H9 (cell line): ENCODE data around the gene LPAR3. TPM values are rescaled to one million over a fixed set of nuclear protein-coding genes. Genes with fewer than 3 reads are reported as not detected.

Source experiments
- DNase-seq: peaks from one replicate; pipeline ENCODE4 v3.0.0-alpha.2; 2017
- H2AFZ ChIP-seq: one replicate; pipeline ENCODE4 v1.6.1; 2013; ENCODE audit warnings: mild to moderate bottlenecking, low read length, control low read depth, moderate library complexity
- H2AK5ac ChIP-seq: 2 replicates; pipeline ENCODE4 v1.6.1; 2013; ENCODE audit warnings: low read length, control low read depth, mixed read lengths; ENCODE audit not compliant: insufficient read length
- H2BK120ac ChIP-seq: one replicate; pipeline ENCODE4 v1.6.1; 2013; ENCODE audit warnings: low read depth, mild to moderate bottlenecking, low read length, control low read depth, inconsistent platforms; ENCODE audit not compliant: poor library complexity, severe bottlenecking
- H2BK12ac ChIP-seq: 2 replicates; pipeline ENCODE4 v1.6.1; 2013; ENCODE audit warnings: low read length, control low read depth, mixed read lengths, low read depth; ENCODE audit not compliant: insufficient read length
- H2BK15ac ChIP-seq: 2 replicates; pipeline ENCODE4 v1.6.1; 2013; ENCODE audit warnings: low read depth, low read length, control low read depth
- H2BK20ac ChIP-seq: one replicate; pipeline ENCODE4 v1.6.1; 2013; ENCODE audit warnings: low read depth, mild to moderate bottlenecking, low read length, control low read depth, inconsistent platforms; ENCODE audit not compliant: poor library complexity, severe bottlenecking
- H2BK5ac ChIP-seq: 2 replicates; pipeline ENCODE4 v1.6.1; 2013; ENCODE audit warnings: low read length, control low read depth, mixed read lengths; ENCODE audit not compliant: insufficient read length
- H3K14ac ChIP-seq: 2 replicates; pipeline ENCODE4 v1.6.1; 2013; ENCODE audit warnings: low read length, control low read depth; ENCODE audit not compliant: insufficient read depth
- H3K18ac ChIP-seq: 2 replicates; pipeline ENCODE4 v1.6.1; 2013; ENCODE audit warnings: low read depth, mild to moderate bottlenecking, mixed read lengths, low read length, control low read depth; ENCODE audit not compliant: insufficient read length
- H3K23ac ChIP-seq: 2 replicates; pipeline ENCODE4 v1.6.1; 2013; ENCODE audit warnings: low read length, control low read depth, mixed read lengths, low read depth; ENCODE audit not compliant: insufficient read length
- H3K23me2 ChIP-seq: 2 replicates; pipeline ENCODE4 v1.6.1; 2013; ENCODE audit warnings: low read depth, mild to moderate bottlenecking, mixed read lengths, low read length, control low read depth; ENCODE audit not compliant: insufficient read length, poor library complexity, severe bottlenecking
- H3K27ac ChIP-seq: 2 replicates; pipeline ENCODE4 v1.5.1; 2013; ENCODE audit warnings: low read length, control low read depth, mixed read lengths, low read depth; ENCODE audit not compliant: insufficient read length
- H3K27me3 ChIP-seq: 2 replicates; pipeline ENCODE4 v1.6.1; 2013; ENCODE audit warnings: low read length, control low read depth, inconsistent platforms; ENCODE audit not compliant: insufficient read depth
- H3K4ac ChIP-seq: 2 replicates; pipeline ENCODE4 v1.6.1; 2013; ENCODE audit warnings: low read depth, mild to moderate bottlenecking, control low read depth, inconsistent platforms, low read length, moderate library complexity
- H3K4me1 ChIP-seq: 2 replicates; pipeline ENCODE4 v1.6.1; 2013; ENCODE audit warnings: low read length, control low read depth, inconsistent platforms; ENCODE audit not compliant: insufficient read depth
- H3K4me2 ChIP-seq: 2 replicates; pipeline ENCODE4 v1.6.1; 2013; ENCODE audit warnings: low read length, control low read depth, mixed read lengths; ENCODE audit not compliant: insufficient read length, insufficient read depth
- H3K56ac ChIP-seq: 2 replicates; pipeline ENCODE4 v1.6.1; 2013; ENCODE audit warnings: low read depth, mild to moderate bottlenecking, mixed read lengths, low read length, control low read depth; ENCODE audit not compliant: insufficient read length
- H3K79me1 ChIP-seq: 2 replicates; pipeline ENCODE4 v1.6.1; 2013; ENCODE audit warnings: low read depth, mild to moderate bottlenecking, moderate library complexity, low read length, control low read depth, inconsistent platforms; ENCODE audit not compliant: insufficient read depth, poor library complexity, severe bottlenecking
- H3K79me2 ChIP-seq: 2 replicates; pipeline ENCODE4 v1.6.1; 2013; ENCODE audit warnings: low read length, control low read depth, inconsistent platforms; ENCODE audit not compliant: insufficient read depth
- H3K9ac ChIP-seq: 2 replicates; pipeline ENCODE4 v1.6.1; 2013; ENCODE audit warnings: low read length, control low read depth, mixed read lengths; ENCODE audit not compliant: insufficient read length; ENCODE audit errors: extremely low read depth
- H3K9me3 ChIP-seq: one replicate; pipeline ENCODE4 v1.6.1; 2013; ENCODE audit warnings: low read depth, low read length, inconsistent platforms; ENCODE audit not compliant: control insufficient read depth
- H3T11ph ChIP-seq: one replicate; pipeline ENCODE4 v1.6.1; 2013; ENCODE audit warnings: mild to moderate bottlenecking, low read length, control low read depth, inconsistent platforms
- H4K20me1 ChIP-seq: one replicate; pipeline ENCODE4 v1.6.1; 2013; ENCODE audit not compliant: control insufficient read depth, insufficient read length, insufficient read depth
- H4K5ac ChIP-seq: 2 replicates; pipeline ENCODE4 v1.6.1; 2013; ENCODE audit warnings: low read depth, mild to moderate bottlenecking, mixed read lengths, low read length, control low read depth; ENCODE audit not compliant: insufficient read length
- H4K8ac ChIP-seq: replicated peaks from 2 replicates; pipeline ENCODE4 v1.6.1; 2013; ENCODE audit warnings: low read length, control low read depth, mixed read lengths, low read depth; ENCODE audit not compliant: insufficient read length
- H4K91ac ChIP-seq: 2 replicates; pipeline ENCODE4 v1.6.1; 2013; ENCODE audit warnings: low read depth, mild to moderate bottlenecking, moderate library complexity, mixed read lengths, low read length, control low read depth; ENCODE audit not compliant: insufficient read length
- H3K27ac Mint-ChIP-seq, 3 experiments: 2 replicates in 2 of 3; 3 replicates in 1 of 3; pipeline ENCODE4 v1.8.0; 2020 to 2021; ENCODE audit warnings: mixed read lengths in 3 of 3, mild to moderate bottlenecking in 1 of 3, moderate library complexity in 1 of 3
- H3K27me3 Mint-ChIP-seq: 2 replicates; pipeline ENCODE4 v1.8.0; 2021; ENCODE audit warnings: low read depth, mild to moderate bottlenecking, moderate library complexity, mixed read lengths
- H3K36me3 Mint-ChIP-seq, 3 experiments: 2 replicates in 2 of 3; 3 replicates in 1 of 3; pipeline ENCODE4 v1.8.0; 2020 to 2021; ENCODE audit warnings: low read depth in 3 of 3, mixed read lengths in 3 of 3; ENCODE audit not compliant: insufficient read depth in 1 of 3
- H3K4me1 Mint-ChIP-seq, 2 experiments: 2 replicates each; pipeline ENCODE4 v1.8.0; 2020; ENCODE audit warnings: mixed read lengths in 2 of 2
- H3K4me3 Mint-ChIP-seq, 2 experiments: 2 replicates in 1 of 2; 3 replicates in 1 of 2; pipeline ENCODE4 v1.8.0; 2020 to 2021; ENCODE audit warnings: mild to moderate bottlenecking in 2 of 2, mixed read lengths in 2 of 2, moderate library complexity in 1 of 2
- H3K9me3 Mint-ChIP-seq, 2 experiments: 2 replicates in 1 of 2; 3 replicates in 1 of 2; pipeline ENCODE4 v1.8.0; 2020; ENCODE audit warnings: mild to moderate bottlenecking in 2 of 2, mixed read lengths in 2 of 2, moderate library complexity in 1 of 2
- CTCF ChIP-seq: fragments of 200-600 bp; sonication (generic); conservative IDR thresholded peaks from 3 replicates; pipeline ENCODE4 v1.8.0; 2021; ENCODE audit warnings: antibody characterized with exemption, mild to moderate bottlenecking
- WGBS: extraction: QIAGEN DNeasy Blood & Tissue Kit; methylation state at CpG from one replicate; pipeline ENCODE4 v1.1.7; 2013; ENCODE audit warnings: missing lambda C conversion rate, low lambda C conversion rate, mixed read lengths; ENCODE audit not compliant: insufficient read length; ENCODE audit errors: extremely low coverage; 5-methylcytosine and 5-hydroxymethylcytosine counted together
- total RNA-seq: library from RNA; stranded (reverse); gene quantifications from 2 replicates; pipeline ENCODE4 v1.2.1, GENCODE V29; 2021

The LPAR3 gene
- total RNA-seq, 1 experiment from 2014 or later = 3.0 TPM

GRCh38 chr1:84792421-84792820, 100.6 kb downstream of the LPAR3 start:
- no peak overlapping the region for H2BK20ac ChIP-seq
- H4K5ac ChIP-seq = no peak overlapping the region
- H3K9ac ChIP-seq = no peak overlapping the region
- Mint-ChIP-seq H3K36me3 (peaks cover 0 to 6% (median 2%) of the 10 kb centered on the region in 3 experiments; a peak in 4 of 7 replicates), H3K4me1 (peaks cover 4 to 5% of the 10 kb centered on the region in 2 experiments), H3K27me3 (no peaks in the 10 kb centered on the region; the same call in none of the 2 replicates), H3K4me3 (no peak overlapping the region), H3K27ac (no peak overlapping the region), H3K9me3 (peaks cover 5 to 6% of the 10 kb centered on the region in 2 experiments; a peak in 4 of 5 replicates)
- TF ChIP-seq CTCF = no peak
- no peak overlapping the region for H3T11ph ChIP-seq
- no peak overlapping the region for H2BK15ac ChIP-seq
- H3K56ac ChIP-seq = no peak overlapping the region
- no peak overlapping the region for H3K27ac ChIP-seq
- no peak overlapping the region for H3K18ac ChIP-seq
- H2AFZ ChIP-seq = no peak overlapping the region
- no peak overlapping the region for H4K91ac ChIP-seq
- H4K8ac ChIP-seq = no peak overlapping the region
- H3K9me3 ChIP-seq = no peaks in the 10 kb centered on the region
- no peak overlapping the region for H3K23ac ChIP-seq
- no peak overlapping the region for H3K14ac ChIP-seq
- H2BK120ac ChIP-seq = no peak overlapping the region
- no peaks in the 10 kb centered on the region for H3K27me3 ChIP-seq
- H2BK5ac ChIP-seq = no peak overlapping the region
- H3K79me2 ChIP-seq = no peaks in the 10 kb centered on the region
- H3K79me1 ChIP-seq = no peaks in the 10 kb centered on the region
- DNase-seq = no peak
- no peak overlapping the region for H2AK5ac ChIP-seq
- no peaks in the 10 kb centered on the region for H4K20me1 ChIP-seq
- no peaks in the 10 kb centered on the region for H3K23me2 ChIP-seq
- H3K4me1 ChIP-seq = no peaks in the 10 kb centered on the region
- no peak overlapping the region for H3K4ac ChIP-seq
- H3K4me2 ChIP-seq = no peak overlapping the region
- no peak overlapping the region for H2BK12ac ChIP-seq
- WGBS = no CpG with 5 or more reads among the region's 2 CpGs
